ENCODE measurements around the gene ATXN7L1. TPM values are rescaled to one million over a fixed set of nuclear protein-coding genes. Genes with fewer than 3 reads are reported as not detected.

ATXN7L1 gene
- total RNA-seq, 1 experiment from 2014 or later, result 24.3 TPM

- no peak overlapping the region for H3K27ac ChIP-seq (ENCODE audit: insufficient read length, low read depth, low read length)
Measured at GRCh38 chr7:105854498-105854897, 21.9 kb downstream of the ATXN7L1 start.

More at GRCh38 chr7:105854498-105854897, 21.9 kb downstream of the ATXN7L1 start:
- H3K79me1 ChIP-seq (ENCODE audit: insufficient read depth, low read depth, low read length, poor library complexity, severe bottlenecking), result no peaks in the 10 kb centered on the region
- H4K5ac ChIP-seq (ENCODE audit: insufficient read length, low read depth, low read length), result no peak overlapping the region
- H2BK120ac ChIP-seq (ENCODE audit: low read depth, low read length, poor library complexity, severe bottlenecking), result no peak overlapping the region
- H4K91ac ChIP-seq (ENCODE audit: insufficient read length, low read depth, low read length), result no peak overlapping the region
- Mint-ChIP-seq H3K9me3 (no peaks in the 10 kb centered on the region; a peak in 1 of 5 replicates), H3K27ac (no peak overlapping the region; a peak in 1 of 7 replicates), H3K4me1 (peaks cover 43% of the 10 kb centered on the region in 2 experiments), H3K36me3 (ENCODE audit: insufficient read depth in 1 of 3, low read depth in 3 of 3) (no peaks in the 10 kb centered on the region), H3K27me3 (ENCODE audit: low read depth) (peaks cover 5% of the 10 kb centered on the region), H3K4me3 (no peak overlapping the region)
- no peaks in the 10 kb centered on the region for H3K27me3 ChIP-seq (ENCODE audit: insufficient read depth, low read length)
- H3K18ac ChIP-seq (ENCODE audit: insufficient read length, low read depth, low read length), result no peak overlapping the region
- H3K23me2 ChIP-seq (ENCODE audit: insufficient read length, low read depth, low read length, poor library complexity, severe bottlenecking), result no peaks in the 10 kb centered on the region
- H2AFZ ChIP-seq (ENCODE audit: low read length), result no peak overlapping the region
- peaks cover 2% of the 10 kb centered on the region; the same call in 1 of the 2 replicates for H3K79me2 ChIP-seq (ENCODE audit: insufficient read depth, low read length)
- H3K4me1 ChIP-seq (ENCODE audit: insufficient read depth, low read length), result peaks cover 14% of the 10 kb centered on the region; the same call in 1 of the 2 replicates
- H3K23ac ChIP-seq (ENCODE audit: insufficient read length, low read depth, low read length), result no peak overlapping the region
- H4K20me1 ChIP-seq (ENCODE audit: control insufficient read depth, insufficient read depth, insufficient read length), result peaks cover 3% of the 10 kb centered on the region
- H3T11ph ChIP-seq (ENCODE audit: low read length), result no peak overlapping the region
- H2BK12ac ChIP-seq (ENCODE audit: insufficient read length, low read depth, low read length), result no peak overlapping the region
- H3K9me3 ChIP-seq (ENCODE audit: control insufficient read depth, low read depth, low read length), result no peaks in the 10 kb centered on the region
- H3K9ac ChIP-seq (ENCODE audit: extremely low read depth, insufficient read length, low read length), result no peak overlapping the region
- H3K56ac ChIP-seq (ENCODE audit: insufficient read length, low read depth, low read length), result no peak overlapping the region
- H2BK5ac ChIP-seq (ENCODE audit: insufficient read length, low read length), result no peak overlapping the region
- no peak overlapping the region for H2BK15ac ChIP-seq (ENCODE audit: low read depth, low read length)
- TF ChIP-seq, protein P1, sequence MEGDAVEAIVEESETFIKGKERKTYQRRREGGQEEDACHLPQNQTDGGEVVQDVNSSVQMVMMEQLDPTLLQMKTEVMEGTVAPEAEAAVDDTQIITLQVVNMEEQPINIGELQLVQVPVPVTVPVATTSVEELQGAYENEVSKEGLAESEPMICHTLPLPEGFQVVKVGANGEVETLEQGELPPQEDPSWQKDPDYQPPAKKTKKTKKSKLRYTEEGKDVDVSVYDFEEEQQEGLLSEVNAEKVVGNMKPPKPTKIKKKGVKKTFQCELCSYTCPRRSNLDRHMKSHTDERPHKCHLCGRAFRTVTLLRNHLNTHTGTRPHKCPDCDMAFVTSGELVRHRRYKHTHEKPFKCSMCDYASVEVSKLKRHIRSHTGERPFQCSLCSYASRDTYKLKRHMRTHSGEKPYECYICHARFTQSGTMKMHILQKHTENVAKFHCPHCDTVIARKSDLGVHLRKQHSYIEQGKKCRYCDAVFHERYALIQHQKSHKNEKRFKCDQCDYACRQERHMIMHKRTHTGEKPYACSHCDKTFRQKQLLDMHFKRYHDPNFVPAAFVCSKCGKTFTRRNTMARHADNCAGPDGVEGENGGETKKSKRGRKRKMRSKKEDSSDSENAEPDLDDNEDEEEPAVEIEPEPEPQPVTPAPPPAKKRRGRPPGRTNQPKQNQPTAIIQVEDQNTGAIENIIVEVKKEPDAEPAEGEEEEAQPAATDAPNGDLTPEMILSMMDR (conservative IDR thresholded peaks at IDR 0.05), result no peak
- H2BK20ac ChIP-seq (ENCODE audit: low read depth, low read length, poor library complexity, severe bottlenecking), result no peak overlapping the region
- no peak overlapping the region for H3K14ac ChIP-seq (ENCODE audit: insufficient read depth, low read length)
- H3K4me2 ChIP-seq (ENCODE audit: insufficient read depth, insufficient read length, low read length), result no peak overlapping the region
- H3K4ac ChIP-seq (ENCODE audit: low read depth, low read length), result no peak overlapping the region
- H4K8ac ChIP-seq (replicated peaks; ENCODE audit: insufficient read length, low read depth, low read length), result no peak overlapping the region
- no peak for DNase-seq
- no peak overlapping the region for H2AK5ac ChIP-seq (ENCODE audit: insufficient read length, low read length)
